ENCODE results near the gene BCL2L13. TPM values are rescaled to one million over a fixed set of nuclear protein-coding genes. Genes with fewer than 3 reads are reported as not detected.

BCL2L13 gene
- total RNA-seq, 2 donors from 2014 or later, result 64.7 to 67.9 TPM

DNA sequence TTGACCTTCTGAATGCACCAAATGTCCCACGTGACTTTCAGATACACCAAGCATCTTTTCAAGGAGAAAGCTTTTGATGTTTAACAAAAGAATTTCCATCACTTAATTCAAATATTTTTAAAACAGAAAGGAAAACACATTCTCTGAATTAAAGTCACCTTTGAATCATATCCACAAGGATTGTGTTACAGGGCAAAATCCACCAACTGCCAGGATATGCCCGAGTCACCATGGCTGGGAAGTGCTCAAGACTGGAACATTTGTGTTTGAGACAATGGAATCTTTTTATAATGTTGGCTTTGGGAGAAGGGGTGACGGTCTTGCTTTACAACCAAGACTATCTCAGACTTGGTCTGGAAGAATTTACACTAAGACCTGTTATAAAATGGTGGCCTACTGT, 94.9 kb downstream of the BCL2L13 start:
- Histone ChIP-seq H3K4me3 (no peak overlapping the region), H3K4me1 (replicated peaks) (no peaks in the 10 kb centered on the region), H3K27me3 (replicated peaks; ENCODE audit: insufficient read depth) (no peaks in the 10 kb centered on the region), H3K27ac (no peak overlapping the region), H3K9me3 (no peaks in the 10 kb centered on the region), H3K36me3 (no peaks in the 10 kb centered on the region)
- intact Hi-C loops (cut with DNase I), result loop anchor here (10.0 kb wide), 1 partner anchor 151 kb away; no protein-coding TSS in a partner anchor
- DNase-seq (ENCODE audit: low spot score), result no peak
- WGBS, result 54% methylated on average over 3 of the region's 3 CpGs
- TF ChIP-seq POLR2A (IDR thresholded peaks at IDR 0.05), result no peak
- no peak for TF ChIP-seq POLR2AphosphoS5 (IDR thresholded peaks at IDR 0.05)
- TF ChIP-seq CTCF (IDR thresholded peaks at IDR 0.05), result no peak

GRCh38 chr22:17734187-17734586, 95.6 kb downstream of the BCL2L13 start:
- no peak for DNase-seq (ENCODE audit: low spot score)
- no peak for TF ChIP-seq POLR2A (IDR thresholded peaks at IDR 0.05)
- no peak for TF ChIP-seq POLR2AphosphoS5 (IDR thresholded peaks at IDR 0.05)
- TF ChIP-seq CTCF (IDR thresholded peaks at IDR 0.05), result no peak
- no peaks in the 10 kb centered on the region for H3K27me3 ChIP-seq (replicated peaks; ENCODE audit: insufficient read depth)
- H3K9me3 ChIP-seq, result no peaks in the 10 kb centered on the region
- intact Hi-C loops (cut with DNase I), result loop anchor here (10.0 kb wide), 1 partner anchor 151 kb away; no protein-coding TSS in a partner anchor
- H3K27ac ChIP-seq, result no peak overlapping the region
- no peaks in the 10 kb centered on the region for H3K36me3 ChIP-seq
- 93% methylated on average over 4 of the region's 4 CpGs for WGBS
- no peak overlapping the region for H3K4me3 ChIP-seq
- no peaks in the 10 kb centered on the region for H3K4me1 ChIP-seq (replicated peaks)

DNA sequence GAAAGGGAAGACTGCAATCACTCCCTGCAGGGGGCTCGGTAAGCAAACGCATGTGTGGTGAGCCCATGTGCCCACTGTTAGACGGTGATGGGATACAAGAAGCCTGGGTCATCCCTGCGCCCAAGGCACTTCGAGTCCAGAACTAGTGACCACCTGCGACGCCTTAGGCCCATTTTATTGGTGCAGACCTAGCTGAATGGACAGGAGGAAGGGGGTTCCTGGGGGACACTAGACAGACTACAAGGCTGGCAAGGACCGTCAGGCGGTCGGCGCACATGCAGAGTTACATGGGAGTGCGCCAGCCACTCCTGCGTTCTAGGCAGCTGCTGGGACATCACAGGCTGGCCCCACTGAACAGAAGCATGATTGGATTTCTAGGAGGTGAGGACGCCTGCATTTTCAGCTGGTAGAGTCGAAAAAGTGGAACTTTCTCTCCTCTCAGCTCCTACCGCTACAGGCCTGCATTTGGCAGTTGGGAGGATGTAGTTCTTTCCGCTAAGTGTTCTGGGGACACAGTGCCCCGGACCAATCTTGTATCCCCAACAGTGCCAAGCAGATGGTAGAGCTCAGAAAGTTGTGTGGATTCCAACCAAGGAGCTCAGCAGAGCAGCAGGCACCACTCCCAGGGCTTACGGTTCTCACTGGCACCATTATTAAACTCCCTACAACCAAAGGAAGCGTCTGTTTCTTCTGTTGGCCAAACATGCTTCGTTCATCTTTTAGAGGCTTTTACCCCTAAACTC, 100.0 kb downstream of the BCL2L13 start:
- Histone ChIP-seq H3K4me3 (no peak overlapping the region), H3K27ac (no peak overlapping the region), H3K36me3 (no peaks in the 10 kb centered on the region), H3K4me1 (replicated peaks) (no peaks in the 10 kb centered on the region), H3K9me3 (no peaks in the 10 kb centered on the region), H3K27me3 (replicated peaks; ENCODE audit: insufficient read depth) (no peaks in the 10 kb centered on the region)
- TF ChIP-seq CTCF (IDR thresholded peaks at IDR 0.05) (no peak), POLR2A (IDR thresholded peaks at IDR 0.05) (no peak), POLR2AphosphoS5 (IDR thresholded peaks at IDR 0.05) (no peak)
- 85% methylated on average over 21 of the region's 21 CpGs for WGBS
- no peak for DNase-seq (ENCODE audit: low spot score)
- intact Hi-C loops (cut with DNase I), result loop anchor here (5.0 to 10.0 kb wide), 2 partner anchors 34 to 146 kb away; partner anchors contain the start of gene BID

DNA sequence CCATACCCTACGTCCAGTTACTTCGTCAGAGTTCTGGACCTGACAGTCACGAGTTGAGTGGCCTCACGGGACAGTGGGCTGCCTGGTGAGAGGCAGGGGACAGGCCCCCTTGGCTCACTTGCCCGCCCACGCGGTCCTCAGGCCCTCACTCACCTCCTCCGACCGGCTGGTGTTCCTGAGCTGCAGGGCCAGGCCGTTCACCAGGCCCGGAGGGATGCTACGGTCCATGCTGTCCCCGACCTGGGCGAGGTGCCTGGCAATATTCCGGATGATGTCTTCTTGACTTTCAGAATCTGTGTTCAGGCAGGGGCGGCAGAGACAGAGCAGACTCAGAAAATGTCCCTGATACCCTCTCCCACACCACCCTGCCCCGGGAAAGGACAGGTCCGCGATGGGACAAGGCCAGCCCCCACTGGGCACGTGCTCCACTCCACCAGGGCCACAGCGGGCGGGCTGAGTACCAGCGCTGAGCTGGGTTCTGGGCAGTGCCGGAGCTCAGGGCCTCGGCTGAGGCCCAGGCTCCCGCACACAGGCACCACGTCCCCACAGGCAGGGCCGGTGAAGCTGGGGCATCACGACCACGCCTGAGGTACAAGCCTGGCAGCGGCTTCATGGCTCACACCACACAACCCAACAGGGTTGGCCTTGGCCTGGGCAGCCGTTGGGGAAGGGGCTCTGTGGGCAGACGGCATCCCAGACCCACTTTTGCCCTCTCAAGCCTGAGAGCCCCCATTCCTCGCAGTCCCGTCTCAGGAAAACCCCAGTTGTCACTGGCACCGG, 100.8 kb downstream of the BCL2L13 start:
- intact Hi-C loops (cut with DNase I), result loop anchor here (5.0 to 10.0 kb wide), 2 partner anchors 33 to 145 kb away; partner anchors contain the start of gene BID
- no peak for DNase-seq (ENCODE audit: low spot score)
- Histone ChIP-seq H3K27me3 (replicated peaks; ENCODE audit: insufficient read depth) (no peaks in the 10 kb centered on the region), H3K9me3 (no peaks in the 10 kb centered on the region), H3K4me1 (replicated peaks) (no peaks in the 10 kb centered on the region), H3K4me3 (no peak overlapping the region), H3K27ac (no peak overlapping the region), H3K36me3 (no peaks in the 10 kb centered on the region)
- TF ChIP-seq CTCF (IDR thresholded peaks at IDR 0.05) (no peak), POLR2AphosphoS5 (IDR thresholded peaks at IDR 0.05) (no peak), POLR2A (IDR thresholded peaks at IDR 0.05) (no peak)
- WGBS, result 91% methylated on average over 36 of the region's 36 CpGs
